Glutamatergic neuron (in vitro differentiated cells): ENCODE measurements around the gene HCN2. TPM values are rescaled to one million over a fixed set of nuclear protein-coding genes. Genes with fewer than 3 reads are reported as not detected.
"Not testable (repeated sequence)": the region's sequence is repeated elsewhere in the genome, so short reads cannot be mapped to it uniquely, and the experiment has no call there.

Experiments used
- DNase-seq: peaks from one replicate; pipeline ENCODE4 v3.0.0; 2022
- H3K27ac Mint-ChIP-seq: one replicate; pipeline ENCODE4 v1.8.0; 2020; ENCODE audit warnings: mild to moderate bottlenecking, mixed read lengths, inconsistent platforms; ENCODE audit not compliant: unreplicated experiment
- H3K27me3 Mint-ChIP-seq: one replicate; pipeline ENCODE4 v1.8.0; 2020; ENCODE audit warnings: mild to moderate bottlenecking, moderate library complexity, mixed read lengths, inconsistent platforms; ENCODE audit not compliant: unreplicated experiment
- H3K36me3 Mint-ChIP-seq: one replicate; pipeline ENCODE4 v1.8.0; 2020; ENCODE audit warnings: mild to moderate bottlenecking, mixed read lengths, inconsistent platforms; ENCODE audit not compliant: unreplicated experiment
- H3K4me1 Mint-ChIP-seq: one replicate; pipeline ENCODE4 v1.8.0; 2020; ENCODE audit warnings: mild to moderate bottlenecking, low read depth, mixed read lengths, inconsistent platforms; ENCODE audit not compliant: unreplicated experiment
- H3K4me3 Mint-ChIP-seq: one replicate; pipeline ENCODE4 v1.8.0; 2020; ENCODE audit warnings: mild to moderate bottlenecking, mixed read lengths, inconsistent platforms; ENCODE audit not compliant: unreplicated experiment
- H3K9me3 Mint-ChIP-seq: one replicate; pipeline ENCODE4 v1.8.0; 2020; ENCODE audit warnings: mild to moderate bottlenecking, moderate library complexity, mixed read lengths, inconsistent platforms; ENCODE audit not compliant: unreplicated experiment
- total RNA-seq: library from RNA; stranded (reverse); fragmentation: NEBNext Ultra II Directional; extraction: Animal tissue kit (Norgen Biotek cat#: 25700); gene quantifications from one replicate; pipeline ENCODE4 v1.2.1, GENCODE V29; 2021; ENCODE audit not compliant: unreplicated experiment
- TF ChIP-seq, protein P1 (sequence below): fragments of 200-600 bp; sonication (generic); IDR thresholded peaks from one replicate; pipeline ENCODE4 v1.5.0; 2021; ENCODE audit not compliant: partially characterized antibody, unreplicated experiment

The HCN2 gene
- total RNA-seq, 1 donor from 2014 or later, result 33.2 TPM

DNA sequence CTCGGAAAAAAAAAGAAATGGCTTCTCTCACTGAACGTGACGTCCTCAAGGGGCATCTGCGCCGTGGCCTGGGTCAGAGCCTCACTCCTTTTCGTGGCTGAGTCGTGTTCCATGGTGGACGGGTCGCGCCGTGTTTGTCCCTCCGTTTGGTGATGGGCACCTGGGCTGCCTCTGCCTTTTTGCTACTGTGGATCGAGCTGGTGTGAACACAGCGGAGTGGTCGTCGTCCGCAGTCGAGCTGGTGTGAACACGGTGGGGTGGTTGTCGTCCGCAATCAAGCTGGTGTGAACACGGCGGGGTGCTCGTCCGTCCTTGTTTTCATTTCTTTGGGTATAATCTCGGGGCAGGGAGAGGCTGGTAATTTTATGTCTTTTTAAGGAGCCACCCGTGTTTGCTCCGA lies 11.6 kb downstream of the HCN2 start:
- Mint-ChIP-seq H3K4me1 (no peaks in the 10 kb centered on the region), H3K4me3 (no peak overlapping the region), H3K36me3 (peaks cover 10% of the 10 kb centered on the region), H3K27ac (no peak overlapping the region), H3K9me3 (peaks cover 11% of the 10 kb centered on the region), H3K27me3 (peaks cover 5% of the 10 kb centered on the region)
- TF ChIP-seq, protein P1, sequence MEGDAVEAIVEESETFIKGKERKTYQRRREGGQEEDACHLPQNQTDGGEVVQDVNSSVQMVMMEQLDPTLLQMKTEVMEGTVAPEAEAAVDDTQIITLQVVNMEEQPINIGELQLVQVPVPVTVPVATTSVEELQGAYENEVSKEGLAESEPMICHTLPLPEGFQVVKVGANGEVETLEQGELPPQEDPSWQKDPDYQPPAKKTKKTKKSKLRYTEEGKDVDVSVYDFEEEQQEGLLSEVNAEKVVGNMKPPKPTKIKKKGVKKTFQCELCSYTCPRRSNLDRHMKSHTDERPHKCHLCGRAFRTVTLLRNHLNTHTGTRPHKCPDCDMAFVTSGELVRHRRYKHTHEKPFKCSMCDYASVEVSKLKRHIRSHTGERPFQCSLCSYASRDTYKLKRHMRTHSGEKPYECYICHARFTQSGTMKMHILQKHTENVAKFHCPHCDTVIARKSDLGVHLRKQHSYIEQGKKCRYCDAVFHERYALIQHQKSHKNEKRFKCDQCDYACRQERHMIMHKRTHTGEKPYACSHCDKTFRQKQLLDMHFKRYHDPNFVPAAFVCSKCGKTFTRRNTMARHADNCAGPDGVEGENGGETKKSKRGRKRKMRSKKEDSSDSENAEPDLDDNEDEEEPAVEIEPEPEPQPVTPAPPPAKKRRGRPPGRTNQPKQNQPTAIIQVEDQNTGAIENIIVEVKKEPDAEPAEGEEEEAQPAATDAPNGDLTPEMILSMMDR, result no peak
- DNase-seq, result no peak

DNA sequence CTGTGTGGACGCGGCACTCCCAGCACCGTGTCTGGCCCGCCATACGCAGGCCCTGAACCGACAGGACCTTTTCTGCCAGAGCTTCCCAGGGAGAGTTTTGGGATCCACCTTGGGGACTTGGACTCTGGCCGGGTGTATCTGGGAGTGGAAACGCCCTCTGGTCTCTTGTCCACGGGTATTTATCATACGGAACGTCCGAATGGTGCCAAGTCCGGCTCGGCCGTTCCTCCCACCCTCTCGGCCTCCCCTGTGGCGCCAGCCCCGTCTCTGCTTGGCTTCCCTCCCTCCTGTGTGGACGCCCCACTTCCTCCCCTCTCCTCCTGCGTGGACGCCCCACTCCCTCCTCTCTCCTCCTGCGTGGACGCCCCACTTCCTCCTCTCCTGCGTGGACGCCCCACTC lies 12.1 kb downstream of the HCN2 start:
- Mint-ChIP-seq H3K9me3 (peaks cover 11% of the 10 kb centered on the region), H3K36me3 (peaks cover 10% of the 10 kb centered on the region), H3K27me3 (peaks cover 5% of the 10 kb centered on the region), H3K4me1 (no peaks in the 10 kb centered on the region), H3K27ac (no peak overlapping the region), H3K4me3 (no peak overlapping the region)
- DNase-seq, result no peak
- TF ChIP-seq, protein P1, result no peak

DNA sequence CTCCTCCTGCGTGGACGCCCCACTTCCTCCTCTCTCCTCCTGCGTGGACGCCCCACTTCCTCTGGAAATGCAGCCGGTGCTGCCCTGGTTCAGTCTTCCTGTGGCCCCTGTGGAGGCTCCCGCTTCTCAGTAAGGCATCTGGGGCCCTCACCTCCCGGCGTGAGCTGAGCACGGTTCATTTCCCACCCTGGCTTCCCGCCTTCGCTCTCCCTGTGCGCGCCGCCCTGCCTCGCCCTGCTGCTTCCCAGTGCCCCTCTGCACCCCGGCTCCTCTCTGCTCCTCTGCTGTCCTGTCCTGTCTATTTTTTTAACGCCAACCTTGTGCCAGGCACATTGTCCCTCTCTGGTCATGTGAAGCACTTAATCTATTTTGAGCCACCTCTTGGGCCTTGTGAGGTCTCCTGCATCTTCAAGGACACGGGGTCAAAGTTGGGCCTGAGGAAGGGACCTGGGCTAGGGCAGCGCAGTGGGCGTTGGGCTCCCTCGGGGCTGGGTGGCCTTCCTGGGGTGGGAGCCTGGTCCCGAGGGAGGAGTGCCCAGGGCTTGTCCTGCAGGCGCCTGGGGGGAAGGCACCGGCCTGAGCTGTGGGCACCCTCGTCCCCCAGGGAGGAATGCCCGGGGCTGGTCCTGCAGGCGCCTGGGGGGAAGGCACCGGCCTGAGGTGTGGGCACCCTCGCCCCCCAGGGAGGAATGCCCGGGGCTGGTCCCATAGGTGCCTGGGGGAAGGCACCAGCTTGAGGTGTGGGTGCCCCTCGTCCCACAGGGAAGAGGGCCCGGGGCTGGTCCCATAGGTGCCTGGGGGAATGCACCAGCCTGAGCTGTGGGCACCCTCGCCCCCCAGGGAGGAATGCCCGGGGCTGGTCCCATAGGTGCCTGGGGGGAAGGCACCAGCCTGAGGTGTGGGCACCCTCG lies 13.0 kb downstream of the HCN2 start:
- peaks cover 8% of the 10 kb centered on the region for H3K27me3 Mint-ChIP-seq
- no peak overlapping the region for H3K27ac Mint-ChIP-seq
- no peak for DNase-seq
- H3K4me1 Mint-ChIP-seq, result no peaks in the 10 kb centered on the region
- H3K4me3 Mint-ChIP-seq, result no peak overlapping the region
- TF ChIP-seq, protein P1, result no peak
- peaks cover 11% of the 10 kb centered on the region for H3K9me3 Mint-ChIP-seq
- H3K36me3 Mint-ChIP-seq, result peaks cover 10% of the 10 kb centered on the region

DNA sequence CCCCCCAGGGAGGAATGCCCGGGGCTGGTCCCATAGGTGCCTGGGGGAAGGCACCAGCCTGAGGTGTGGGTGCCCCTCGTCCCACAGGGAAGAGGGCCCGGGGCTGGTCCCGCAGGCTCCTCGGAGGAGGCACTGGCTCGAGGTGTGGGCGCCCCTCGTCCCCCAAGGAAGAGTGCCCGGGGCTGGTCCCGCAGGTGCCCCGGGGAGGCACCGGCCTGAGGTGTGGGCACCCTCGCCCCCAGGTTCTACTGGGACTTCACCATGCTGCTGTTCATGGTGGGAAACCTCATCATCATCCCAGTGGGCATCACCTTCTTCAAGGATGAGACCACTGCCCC lies 13.6 kb downstream of the HCN2 start:
- H3K27ac Mint-ChIP-seq, result peak overlapping the region; percentile 17
- H3K4me3 Mint-ChIP-seq, result not testable (repeated sequence)

DNA sequence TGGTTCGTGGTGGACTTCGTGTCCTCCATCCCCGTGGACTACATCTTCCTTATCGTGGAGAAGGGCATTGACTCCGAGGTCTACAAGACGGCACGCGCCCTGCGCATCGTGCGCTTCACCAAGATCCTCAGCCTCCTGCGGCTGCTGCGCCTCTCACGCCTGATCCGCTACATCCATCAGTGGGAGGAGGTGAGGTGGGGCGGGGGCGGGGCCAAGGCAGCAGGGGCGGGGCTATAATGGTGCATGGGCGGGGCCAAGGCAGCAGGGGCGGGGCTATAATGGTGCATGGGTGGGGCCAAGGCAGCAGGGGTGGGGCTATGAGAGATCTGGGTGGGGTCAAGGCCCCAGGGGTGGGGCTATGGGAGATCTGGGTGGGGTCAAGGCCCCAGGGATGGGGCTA lies 14.1 kb downstream of the HCN2 start:
- H3K36me3 Mint-ChIP-seq, H3K4me3 Mint-ChIP-seq, H3K27ac Mint-ChIP-seq, H3K4me1 Mint-ChIP-seq, H3K27me3 Mint-ChIP-seq, DNase-seq: not testable (repeated sequence)
- peaks cover 11% of the 10 kb centered on the region for H3K9me3 Mint-ChIP-seq

More for the DNA sequence above, 13.6 kb downstream of the HCN2 start:
- DNase-seq, H3K4me1 Mint-ChIP-seq, H3K27me3 Mint-ChIP-seq, H3K36me3 Mint-ChIP-seq: not testable (repeated sequence)
- peaks cover 11% of the 10 kb centered on the region for H3K9me3 Mint-ChIP-seq

DNA sequence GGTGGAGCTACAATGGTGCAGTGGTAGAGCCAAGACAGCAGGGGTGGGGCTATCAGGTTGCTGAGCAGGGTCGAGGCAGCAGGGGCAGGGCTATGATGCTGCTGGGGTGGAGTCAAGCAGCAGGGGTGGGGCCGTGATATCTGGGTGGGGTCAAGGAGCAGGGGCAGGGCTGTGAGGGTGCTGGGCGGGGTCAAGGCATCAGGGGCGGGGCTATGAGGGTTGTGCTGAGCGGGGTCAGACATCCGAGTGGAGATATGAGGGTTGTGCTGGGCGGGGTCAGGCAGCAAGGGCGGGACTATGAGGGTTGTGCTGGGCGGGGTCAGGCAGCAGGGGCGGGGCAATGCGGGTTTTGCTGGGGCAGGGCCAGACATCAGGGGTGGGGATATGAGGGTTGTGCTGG lies 14.7 kb downstream of the HCN2 start:
- peaks cover 10% of the 10 kb centered on the region for H3K36me3 Mint-ChIP-seq
- TF ChIP-seq, protein P1, result no peak
- H3K4me3 Mint-ChIP-seq, result no peak overlapping the region
- H3K27ac Mint-ChIP-seq, result no peak overlapping the region
- H3K27me3 Mint-ChIP-seq, result peaks cover 8% of the 10 kb centered on the region
- no peak for DNase-seq
- H3K9me3 Mint-ChIP-seq, result peaks cover 11% of the 10 kb centered on the region
- no peaks in the 10 kb centered on the region for H3K4me1 Mint-ChIP-seq

DNA sequence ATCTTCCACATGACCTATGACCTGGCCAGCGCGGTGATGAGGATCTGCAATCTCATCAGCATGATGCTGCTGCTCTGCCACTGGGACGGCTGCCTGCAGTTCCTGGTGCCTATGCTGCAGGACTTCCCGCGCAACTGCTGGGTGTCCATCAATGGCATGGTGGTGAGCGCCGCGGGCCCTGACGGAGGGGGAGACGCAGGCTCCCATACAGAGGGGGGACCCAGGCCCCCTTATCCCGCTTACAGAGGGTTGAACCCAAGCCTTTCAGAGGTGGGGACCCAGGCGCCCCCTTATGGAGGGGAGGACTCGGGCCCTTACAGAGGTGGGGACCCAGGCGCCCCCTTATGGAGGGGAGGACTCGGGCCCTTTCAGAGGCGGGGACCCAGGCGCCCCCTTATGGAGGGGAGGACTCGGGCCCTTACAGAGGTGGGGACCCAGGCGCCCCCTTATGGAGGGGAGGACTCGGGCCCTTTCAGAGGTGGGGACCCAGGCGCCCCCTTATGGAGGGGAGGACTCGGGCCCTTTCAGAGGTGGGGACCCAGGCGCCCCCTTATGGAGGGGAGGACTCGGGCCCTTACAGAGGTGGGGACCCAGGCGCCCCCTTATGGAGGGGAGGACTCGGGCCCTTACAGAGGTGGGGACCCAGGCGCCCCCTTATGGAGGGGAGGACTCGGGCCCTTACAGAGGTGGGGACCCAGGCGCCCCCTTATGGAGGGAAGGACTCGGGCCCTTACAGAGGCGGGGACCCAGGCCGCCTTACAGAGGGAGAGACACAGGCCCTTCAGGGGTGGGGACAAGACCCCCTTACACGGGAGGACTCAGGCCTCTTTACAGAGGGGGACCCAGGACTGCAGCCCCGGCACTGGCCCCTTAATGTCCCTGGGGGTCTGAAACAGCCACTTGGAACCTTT lies 15.6 kb downstream of the HCN2 start:
- H3K9me3 Mint-ChIP-seq, result peaks cover 11% of the 10 kb centered on the region
- H3K27me3 Mint-ChIP-seq, H3K4me3 Mint-ChIP-seq, H3K27ac Mint-ChIP-seq, H3K36me3 Mint-ChIP-seq, DNase-seq, H3K4me1 Mint-ChIP-seq: not testable (repeated sequence)
